PFSK-1 (cell line): Measurements from ENCODE around the gene ZNF30.

Experiments used
- FOXP2 ChIP-seq: optimal IDR thresholded peaks from 2 replicates; pipeline ENCODE3; 2011; ENCODE audit warnings: borderline replicate concordance, control low read depth, inconsistent platforms; ENCODE audit not compliant: insufficient read depth; ENCODE audit errors: extremely low read length, extremely low read depth
- POLR2AphosphoS5 ChIP-seq: IDR thresholded peaks from 2 replicates; pipeline ENCODE4 v1.6.1; 2012; ENCODE audit warnings: low read depth, mild to moderate bottlenecking, control low read depth, low read length, moderate library complexity
- TAF1 ChIP-seq: IDR thresholded peaks from 2 replicates; pipeline ENCODE4 v1.6.1; 2012; ENCODE audit warnings: low read length, control low read depth, borderline replicate concordance; ENCODE audit not compliant: insufficient read depth

DNA sequence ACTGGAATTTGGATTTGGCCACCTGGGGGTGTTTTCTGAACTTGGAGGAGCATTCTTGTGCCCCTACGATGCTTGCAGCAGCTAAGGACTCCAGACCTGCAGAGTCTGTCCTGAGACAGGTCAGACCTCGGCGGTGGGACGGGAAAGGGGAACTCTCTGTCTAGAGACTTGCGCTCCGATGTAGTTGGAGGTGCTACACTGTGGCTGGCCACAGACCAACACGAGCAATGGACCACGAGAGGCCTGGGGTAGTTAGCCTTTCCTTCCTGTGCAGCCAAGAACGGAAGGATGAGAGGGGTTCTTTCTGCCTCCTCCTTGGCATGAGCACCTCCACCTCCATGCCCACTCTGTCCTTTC, 67.6 kb downstream of the ZNF30 start:
- TF ChIP-seq TAF1, result no peak
- TF ChIP-seq POLR2AphosphoS5, result no peak
- no peak for TF ChIP-seq FOXP2
